CD14-positive monocyte (primary cell): ENCODE data around the gene FAAP100. TPM values are rescaled to one million over a fixed set of nuclear protein-coding genes. Genes with fewer than 3 reads are reported as not detected.
A peak's percentile ranks its signal among the peaks of the same experiment; 100 is the strongest.

Experiments used
- DNase-seq, 3 donors: peaks; one replicate each; pipeline ENCODE4 v3.0.0-alpha.2; 2011 to 2022
- H2AFZ ChIP-seq: 2 replicates; pipeline ENCODE4 v1.6.0; 2012; ENCODE audit warnings: mild to moderate bottlenecking, low read depth, low read length, inconsistent platforms; ENCODE audit not compliant: insufficient read depth, poor library complexity, severe bottlenecking
- H3K27ac ChIP-seq, 2 donors: 1 replicate in 1 of 2; 2 replicates in 1 of 2; pipeline ENCODE4 v1.5.1; 2012 to 2013; ENCODE audit warnings: low read length in 2 of 2, control low read depth in 1 of 2, inconsistent platforms in 1 of 2, low read depth in 1 of 2, mild to moderate bottlenecking in 1 of 2
- H3K27me3 ChIP-seq, 2 donors: one replicate each; pipeline versions ENCODE4 v1.6.0 to v1.6.1; 2011 to 2013; ENCODE audit warnings: low read length in 2 of 2; ENCODE audit not compliant: control insufficient read depth in 2 of 2, insufficient read depth in 2 of 2
- H3K36me3 ChIP-seq, 2 donors: replicated peaks in 1 of 2; 1 replicate in 1 of 2; 2 replicates in 1 of 2; pipeline versions ENCODE4 v1.5.1 to v1.6.1; 2012 to 2013; ENCODE audit warnings: low read length in 2 of 2, control low read depth in 1 of 2, inconsistent platforms in 1 of 2, mild to moderate bottlenecking in 1 of 2; ENCODE audit not compliant: insufficient read depth in 2 of 2, control insufficient read depth in 1 of 2
- H3K4me1 ChIP-seq, 2 donors: 1 replicate in 1 of 2; 2 replicates in 1 of 2; pipeline versions ENCODE4 v1.5.1 to v1.6.1; 2012 to 2013; ENCODE audit warnings: low read length in 2 of 2, control low read depth in 1 of 2, inconsistent platforms in 1 of 2, mild to moderate bottlenecking in 1 of 2, moderate library complexity in 1 of 2; ENCODE audit not compliant: insufficient read depth in 2 of 2, control insufficient read depth in 1 of 2
- H3K4me2 ChIP-seq: replicated peaks from 2 replicates; pipeline ENCODE3; 2012; ENCODE audit warnings: low read length, moderate library complexity, mild to moderate bottlenecking; ENCODE audit not compliant: poor library complexity, severe bottlenecking; ENCODE audit errors: extremely low read depth
- H3K4me3 ChIP-seq, 3 experiments: fragments of 200-600 bp in 1 of 3; sonication (generic) in 1 of 3; replicated peaks in 1 of 3; 1 replicate in 2 of 3; 2 replicates in 1 of 3; pipeline ENCODE4 v1.5.1; 2011 to 2013; ENCODE audit warnings: low read length in 3 of 3, mild to moderate bottlenecking in 3 of 3, control low read depth in 2 of 3, low read depth in 2 of 3, inconsistent platforms in 1 of 3, moderate library complexity in 1 of 3
- H3K79me2 ChIP-seq: 2 replicates; pipeline ENCODE4 v1.6.0; 2012; ENCODE audit warnings: mild to moderate bottlenecking, control low read depth, inconsistent platforms, low read length, moderate library complexity; ENCODE audit not compliant: insufficient read depth
- H3K9ac ChIP-seq: 2 replicates; pipeline ENCODE4 v1.6.0; 2017; ENCODE audit warnings: low read length, mild to moderate bottlenecking; ENCODE audit not compliant: insufficient read depth, poor library complexity, severe bottlenecking
- H3K9me3 ChIP-seq, 2 donors: replicated peaks in 1 of 2; 1 replicate in 1 of 2; 2 replicates in 1 of 2; pipeline versions ENCODE4 v1.5.1 to v1.6.1; 2012 to 2013; ENCODE audit warnings: low read length in 2 of 2, control low read depth in 1 of 2; ENCODE audit not compliant: control insufficient read depth in 1 of 2, insufficient read depth in 1 of 2
- H4K20me1 ChIP-seq: 2 replicates; pipeline ENCODE4 v1.6.0; 2012; ENCODE audit warnings: mild to moderate bottlenecking, low read length, control low read depth, moderate library complexity; ENCODE audit not compliant: insufficient read depth
- H3K27ac Mint-ChIP-seq, 7 donors: one replicate each; pipeline ENCODE4 v1.8.0; 2020; ENCODE audit warnings: mild to moderate bottlenecking in 7 of 7, mixed read lengths in 7 of 7, moderate library complexity in 6 of 7, inconsistent platforms in 2 of 7
- H3K27me3 Mint-ChIP-seq, 3 donors: one replicate each; pipeline ENCODE4 v1.8.0; 2021 to 2022; ENCODE audit warnings: low read depth in 3 of 3, mild to moderate bottlenecking in 3 of 3, mixed read lengths in 3 of 3, moderate library complexity in 3 of 3, inconsistent platforms in 1 of 3
- H3K36me3 Mint-ChIP-seq, 2 donors: one replicate each; pipeline ENCODE4 v1.8.0; 2020; ENCODE audit warnings: mixed read lengths in 2 of 2, inconsistent platforms in 1 of 2, mild to moderate bottlenecking in 1 of 2
- H3K4me1 Mint-ChIP-seq: one replicate; pipeline ENCODE4 v1.8.0; 2020; ENCODE audit warnings: mild to moderate bottlenecking, mixed read lengths
- H3K4me3 Mint-ChIP-seq, 2 donors: one replicate each; pipeline ENCODE4 v1.8.0; 2020; ENCODE audit warnings: mild to moderate bottlenecking in 2 of 2, mixed read lengths in 2 of 2, moderate library complexity in 1 of 2
- H3K9me3 Mint-ChIP-seq, 7 donors: one replicate each; pipeline ENCODE4 v1.8.0; 2020 to 2022; ENCODE audit warnings: mixed read lengths in 7 of 7, mild to moderate bottlenecking in 6 of 7, moderate library complexity in 6 of 7, inconsistent platforms in 2 of 7
- WGBS: methylation state at CpG from one replicate; pipeline ENCODE4 v1.1.5; 2013; ENCODE audit warnings: missing lambda C conversion rate; ENCODE audit not compliant: insufficient coverage; 5-methylcytosine and 5-hydroxymethylcytosine counted together
- intact Hi-C, 2 donors: fragments of 100-400 bp; cut with micrococcal nuclease; formaldehyde crosslinking; loops; one replicate each; pipeline versions ENCODE4 v1.15.0 to v1.15.1; 2023
- polyA plus RNA-seq, 3 donors: library from polyadenylated mRNA; depleted of rRNA in 1 of 3; unstranded in 2 of 3; stranded (reverse) in 1 of 3; fragments of 300-500 nt in 2 of 3; fragments of >200 nt in 1 of 3; fragmentation: Illumina TruSeq in 2 of 3; gene quantifications; 1 replicate in 2 of 3; 2 replicates in 1 of 3; pipeline ENCODE4 v1.2.3, GENCODE V29; 2012 to 2021
- TF ChIP-seq, protein P1 (sequence below): fragments of 200-600 bp; IDR thresholded peaks from one replicate; pipeline ENCODE4 v1.8.0; 2022; ENCODE audit warnings: antibody characterized with exemption, mild to moderate bottlenecking

Gene FAAP100
- polyA plus RNA-seq, 3 donors = 10.3 to 37.6 (median 13.9) TPM

- H2AFZ ChIP-seq = no peak overlapping the region
- H3K36me3 Mint-ChIP-seq = no peaks in the 10 kb centered on the region
- intact Hi-C loops = no loop called here
- no peaks in the 10 kb centered on the region for H4K20me1 ChIP-seq
- H3K27ac ChIP-seq = no peak overlapping the region
- no peaks in the 10 kb centered on the region for H3K4me1 ChIP-seq
- H3K36me3 ChIP-seq = no peaks in the 10 kb centered on the region
- peaks cover 27 to 63% (median 37%) of the 10 kb centered on the region in 3 donors for H3K27me3 Mint-ChIP-seq
- H3K9me3 Mint-ChIP-seq = peaks cover 0 to 2% (median 0%) of the 10 kb centered on the region in 7 donors
- H3K9me3 ChIP-seq = no peaks in the 10 kb centered on the region
- WGBS = 64% methylated on average over 64 of the region's 64 CpGs
- peaks cover 0 to 9% of the 10 kb centered on the region in 2 donors for H3K27me3 ChIP-seq
- TF ChIP-seq, protein P1, sequence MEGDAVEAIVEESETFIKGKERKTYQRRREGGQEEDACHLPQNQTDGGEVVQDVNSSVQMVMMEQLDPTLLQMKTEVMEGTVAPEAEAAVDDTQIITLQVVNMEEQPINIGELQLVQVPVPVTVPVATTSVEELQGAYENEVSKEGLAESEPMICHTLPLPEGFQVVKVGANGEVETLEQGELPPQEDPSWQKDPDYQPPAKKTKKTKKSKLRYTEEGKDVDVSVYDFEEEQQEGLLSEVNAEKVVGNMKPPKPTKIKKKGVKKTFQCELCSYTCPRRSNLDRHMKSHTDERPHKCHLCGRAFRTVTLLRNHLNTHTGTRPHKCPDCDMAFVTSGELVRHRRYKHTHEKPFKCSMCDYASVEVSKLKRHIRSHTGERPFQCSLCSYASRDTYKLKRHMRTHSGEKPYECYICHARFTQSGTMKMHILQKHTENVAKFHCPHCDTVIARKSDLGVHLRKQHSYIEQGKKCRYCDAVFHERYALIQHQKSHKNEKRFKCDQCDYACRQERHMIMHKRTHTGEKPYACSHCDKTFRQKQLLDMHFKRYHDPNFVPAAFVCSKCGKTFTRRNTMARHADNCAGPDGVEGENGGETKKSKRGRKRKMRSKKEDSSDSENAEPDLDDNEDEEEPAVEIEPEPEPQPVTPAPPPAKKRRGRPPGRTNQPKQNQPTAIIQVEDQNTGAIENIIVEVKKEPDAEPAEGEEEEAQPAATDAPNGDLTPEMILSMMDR = no peak
- H3K4me1 Mint-ChIP-seq = peaks cover 3% of the 10 kb centered on the region
- DNase-seq = no peak
- H3K27ac Mint-ChIP-seq = no peak overlapping the region
- no peaks in the 10 kb centered on the region for H3K79me2 ChIP-seq
- no peak overlapping the region for H3K4me2 ChIP-seq
- H3K4me3 ChIP-seq = no peak overlapping the region
- no peak overlapping the region for H3K9ac ChIP-seq
- H3K4me3 Mint-ChIP-seq = no peak overlapping the region
Observed at GRCh38 chr17:81498953-81499600, 53.1 kb downstream of the FAAP100 start.

DNA sequence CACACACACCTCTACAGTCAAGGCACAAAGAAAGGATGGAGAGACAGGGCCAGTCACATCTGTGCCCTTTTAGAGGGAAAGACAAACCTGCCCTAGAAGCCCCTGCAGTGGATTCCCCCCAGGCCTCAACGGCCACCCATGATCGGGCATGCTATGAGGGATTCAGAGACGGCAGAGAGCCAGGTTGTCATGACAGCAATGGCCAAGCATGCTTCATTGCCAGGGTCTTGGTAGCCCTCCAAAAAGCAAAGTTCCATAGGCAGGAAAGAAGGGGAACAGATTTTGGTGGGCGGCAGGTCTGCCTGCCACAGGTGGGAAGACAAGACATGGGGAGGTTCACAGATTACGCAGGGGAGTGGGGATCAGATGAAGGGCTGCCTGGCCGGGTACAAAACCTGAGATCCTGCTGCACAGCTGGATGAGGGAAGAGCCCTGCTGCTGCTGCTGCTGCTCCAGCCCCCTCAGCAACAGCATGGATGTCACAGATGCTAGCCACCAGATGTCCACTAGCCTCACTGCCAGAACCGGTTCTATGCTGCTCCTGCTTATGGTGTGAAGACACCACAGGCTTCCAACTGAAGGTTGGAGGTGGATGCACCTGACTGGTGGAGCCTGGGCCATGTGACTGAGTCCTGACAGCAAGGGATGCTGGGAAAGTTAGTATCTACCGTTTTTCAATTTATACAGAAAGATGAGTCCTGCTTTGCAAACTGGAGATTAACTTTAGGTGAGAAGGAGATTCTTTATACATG lies 57.4 kb downstream of the FAAP100 start:
- H3K36me3 ChIP-seq = no peaks in the 10 kb centered on the region
- TF ChIP-seq, protein P1 = no peak
- H3K4me1 ChIP-seq = no peaks in the 10 kb centered on the region
- H4K20me1 ChIP-seq = no peaks in the 10 kb centered on the region
- no peak overlapping the region for H2AFZ ChIP-seq
- H3K27me3 ChIP-seq = peaks cover 0 to 19% of the 10 kb centered on the region in 2 donors
- 87% methylated on average over 6 of the region's 8 CpGs for WGBS
- H3K27ac Mint-ChIP-seq = no peak overlapping the region
- peaks cover 38 to 72% (median 43%) of the 10 kb centered on the region in 3 donors for H3K27me3 Mint-ChIP-seq
- intact Hi-C loops = no loop called here
- H3K9ac ChIP-seq = no peak overlapping the region
- peak overlapping the region in 1 of 2 donors; percentile 10 for H3K4me3 Mint-ChIP-seq
- no peaks in the 10 kb centered on the region for H3K36me3 Mint-ChIP-seq
- peaks cover 0 to 2% (median 0%) of the 10 kb centered on the region in 7 donors for H3K9me3 Mint-ChIP-seq
- H3K4me2 ChIP-seq = no peak overlapping the region
- H3K79me2 ChIP-seq = no peaks in the 10 kb centered on the region
- DNase-seq = no peak
- peaks cover 4% of the 10 kb centered on the region for H3K4me1 Mint-ChIP-seq
- no peak overlapping the region for H3K4me3 ChIP-seq
- H3K9me3 ChIP-seq = no peaks in the 10 kb centered on the region
- no peak overlapping the region for H3K27ac ChIP-seq
